ENCODE results near the gene PCGF2. TPM values are rescaled to one million over a fixed set of nuclear protein-coding genes. Genes with fewer than 3 reads are reported as not detected.
"Not testable (repeated sequence)": the region's sequence is repeated elsewhere in the genome, so short reads cannot be mapped to it uniquely, and the experiment has no call there.

The PCGF2 gene
- total RNA-seq, 1 experiment from 2014 or later, result 95.1 TPM

DNA sequence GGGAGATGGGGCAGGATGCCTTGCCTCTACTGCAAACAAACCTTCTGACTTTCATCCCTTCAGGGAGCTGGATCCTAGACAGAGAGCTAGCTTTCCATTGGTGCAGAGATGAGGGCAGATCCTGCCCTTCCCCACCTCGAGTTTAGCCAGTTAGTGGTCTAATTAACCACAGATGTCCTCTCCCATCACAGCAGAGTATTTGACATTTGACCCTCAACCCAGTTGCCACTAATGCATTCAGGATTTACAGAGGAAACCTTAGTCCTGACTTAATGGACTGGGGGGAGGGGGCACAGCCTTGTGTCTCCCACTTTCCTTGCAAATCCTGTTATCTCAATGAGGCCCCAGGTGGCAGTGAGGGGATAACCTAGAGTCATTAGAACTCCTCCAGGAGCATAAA, 41.0 kb upstream of the PCGF2 start:
- no peaks in the 10 kb centered on the region for H3K4me1 ChIP-seq
- no peak overlapping the region for H3K4me3 ChIP-seq (ENCODE audit: low read depth, low read length)
- POLR2A ChIA-PET, result no interaction called here
- no peak overlapping the region for H3K4me3 Mint-ChIP-seq (ENCODE audit: unreplicated experiment)
- CTCF ChIA-PET, result no interaction called here
- no TSS peak for BruUV-seq (replicated peaks)
- no peak for DNase-seq
- H3K4me1 Mint-ChIP-seq (ENCODE audit: low read depth, unreplicated experiment), result peaks cover 3% of the 10 kb centered on the region
- H3K9me3 ChIP-seq, result no peaks in the 10 kb centered on the region
- no peak overlapping the region for H3K27ac Mint-ChIP-seq (ENCODE audit: unreplicated experiment)
- no peaks in the 10 kb centered on the region for H3K9me3 Mint-ChIP-seq (ENCODE audit: unreplicated experiment)
- intact Hi-C loops (cut with micrococcal nuclease; ENCODE audit: unreplicated experiment), result no loop called here
- peaks cover 25% of the 10 kb centered on the region for H3K36me3 Mint-ChIP-seq (ENCODE audit: insufficient read depth, unreplicated experiment)
- no peaks in the 10 kb centered on the region for H3K27me3 Mint-ChIP-seq (ENCODE audit: insufficient read depth, unreplicated experiment)
- peaks cover 2% of the 10 kb centered on the region for H3K36me3 ChIP-seq (ENCODE audit: control insufficient read depth, insufficient read depth, low read length)
- no peaks in the 10 kb centered on the region; the same call in 1 of the 2 replicates for H3K27me3 ChIP-seq (replicated peaks; ENCODE audit: control insufficient read depth, insufficient read depth, low read length)
- TF ChIP-seq, protein P1, sequence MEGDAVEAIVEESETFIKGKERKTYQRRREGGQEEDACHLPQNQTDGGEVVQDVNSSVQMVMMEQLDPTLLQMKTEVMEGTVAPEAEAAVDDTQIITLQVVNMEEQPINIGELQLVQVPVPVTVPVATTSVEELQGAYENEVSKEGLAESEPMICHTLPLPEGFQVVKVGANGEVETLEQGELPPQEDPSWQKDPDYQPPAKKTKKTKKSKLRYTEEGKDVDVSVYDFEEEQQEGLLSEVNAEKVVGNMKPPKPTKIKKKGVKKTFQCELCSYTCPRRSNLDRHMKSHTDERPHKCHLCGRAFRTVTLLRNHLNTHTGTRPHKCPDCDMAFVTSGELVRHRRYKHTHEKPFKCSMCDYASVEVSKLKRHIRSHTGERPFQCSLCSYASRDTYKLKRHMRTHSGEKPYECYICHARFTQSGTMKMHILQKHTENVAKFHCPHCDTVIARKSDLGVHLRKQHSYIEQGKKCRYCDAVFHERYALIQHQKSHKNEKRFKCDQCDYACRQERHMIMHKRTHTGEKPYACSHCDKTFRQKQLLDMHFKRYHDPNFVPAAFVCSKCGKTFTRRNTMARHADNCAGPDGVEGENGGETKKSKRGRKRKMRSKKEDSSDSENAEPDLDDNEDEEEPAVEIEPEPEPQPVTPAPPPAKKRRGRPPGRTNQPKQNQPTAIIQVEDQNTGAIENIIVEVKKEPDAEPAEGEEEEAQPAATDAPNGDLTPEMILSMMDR (IDR thresholded peaks at IDR 0.05; ENCODE audit: insufficient read depth in 1 of 2, low read depth in 1 of 2, low read length in 1 of 2, severe bottlenecking in 1 of 2, unreplicated experiment in 1 of 2), result no peak

DNA sequence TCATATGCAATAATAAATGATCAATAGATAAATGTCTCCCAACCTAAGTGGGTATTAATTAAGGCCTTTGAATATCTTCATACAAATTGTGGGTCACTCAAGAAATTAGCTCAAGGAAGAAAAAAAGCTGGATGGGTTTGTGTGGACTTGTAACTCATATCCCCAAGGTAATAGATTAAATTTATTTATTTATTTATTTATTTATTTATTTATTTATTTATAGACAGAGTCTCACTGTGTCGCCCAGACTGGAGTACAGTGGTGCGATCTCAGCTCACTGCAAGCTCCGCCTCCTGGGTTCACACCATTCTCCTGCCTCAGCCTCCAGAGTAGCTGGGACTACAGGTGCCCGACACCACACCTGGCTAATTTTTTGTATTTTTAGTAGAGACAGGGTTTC, 39.9 kb upstream of the PCGF2 start:
- BruUV-seq (replicated peaks), result not testable (repeated sequence)

DNA sequence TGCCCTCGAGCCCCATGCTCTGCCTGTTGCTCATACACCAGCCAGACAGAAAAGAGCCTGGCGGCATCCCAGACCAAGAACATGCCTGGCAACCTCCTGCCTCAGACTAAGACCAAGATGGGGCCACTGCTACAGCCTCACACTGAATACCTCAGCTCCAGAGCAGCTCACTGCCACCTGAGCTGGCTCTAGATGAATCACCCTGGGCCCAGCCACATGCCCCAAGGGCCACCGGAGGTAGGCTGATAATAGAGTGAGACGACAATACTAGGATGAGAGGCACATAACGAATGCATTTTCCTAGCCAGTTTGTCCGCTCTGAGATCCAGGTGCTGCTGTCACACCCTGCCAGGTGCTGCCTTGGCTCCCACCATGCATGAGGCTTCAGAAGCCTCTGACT, 38.2 kb upstream of the PCGF2 start:
- ChIA-PET POLR2A (no interaction called here), CTCF (interaction anchor here (1.2 kb wide), 1 partner anchor 52 kb away, joined by 3 read pairs; no protein-coding TSS in a partner anchor)
- Mint-ChIP-seq H3K27ac (ENCODE audit: unreplicated experiment) (no peak overlapping the region), H3K36me3 (ENCODE audit: insufficient read depth, unreplicated experiment) (peaks cover 21% of the 10 kb centered on the region), H3K9me3 (ENCODE audit: unreplicated experiment) (no peaks in the 10 kb centered on the region), H3K4me3 (ENCODE audit: unreplicated experiment) (no peak overlapping the region), H3K27me3 (ENCODE audit: insufficient read depth, unreplicated experiment) (no peaks in the 10 kb centered on the region), H3K4me1 (ENCODE audit: low read depth, unreplicated experiment) (no peaks in the 10 kb centered on the region)
- TF ChIP-seq, protein P1 (IDR thresholded peaks at IDR 0.05; ENCODE audit: insufficient read depth in 1 of 2, low read depth in 1 of 2, low read length in 1 of 2, severe bottlenecking in 1 of 2, unreplicated experiment in 1 of 2), result no peak
- BruUV-seq (replicated peaks), result no TSS peak
- Histone ChIP-seq H3K4me3 (ENCODE audit: low read depth, low read length) (no peak overlapping the region), H3K36me3 (ENCODE audit: control insufficient read depth, insufficient read depth, low read length) (peaks cover 3% of the 10 kb centered on the region), H3K4me1 (no peaks in the 10 kb centered on the region), H3K9me3 (no peaks in the 10 kb centered on the region), H3K27me3 (replicated peaks; ENCODE audit: control insufficient read depth, insufficient read depth, low read length) (no peaks in the 10 kb centered on the region; the same call in 1 of the 2 replicates)
- intact Hi-C loops (cut with micrococcal nuclease; ENCODE audit: unreplicated experiment), result no loop called here
- DNase-seq, result no peak

More for the DNA sequence above, 39.9 kb upstream of the PCGF2 start:
- H3K4me3 Mint-ChIP-seq (ENCODE audit: unreplicated experiment); H3K27ac Mint-ChIP-seq (ENCODE audit: unreplicated experiment); H3K9me3 Mint-ChIP-seq (ENCODE audit: unreplicated experiment); H3K36me3 ChIP-seq (ENCODE audit: control insufficient read depth, insufficient read depth, low read length); H3K27me3 ChIP-seq (replicated peaks; ENCODE audit: control insufficient read depth, insufficient read depth, low read length); H3K9me3 ChIP-seq; DNase-seq; CTCF ChIA-PET; H3K4me1 ChIP-seq; intact Hi-C loops (cut with micrococcal nuclease; ENCODE audit: unreplicated experiment); POLR2A ChIA-PET; H3K27me3 Mint-ChIP-seq (ENCODE audit: insufficient read depth, unreplicated experiment); H3K4me1 Mint-ChIP-seq (ENCODE audit: low read depth, unreplicated experiment); H3K4me3 ChIP-seq (ENCODE audit: low read depth, low read length): not testable (repeated sequence)
- peaks cover 27% of the 10 kb centered on the region for H3K36me3 Mint-ChIP-seq (ENCODE audit: insufficient read depth, unreplicated experiment)

DNA sequence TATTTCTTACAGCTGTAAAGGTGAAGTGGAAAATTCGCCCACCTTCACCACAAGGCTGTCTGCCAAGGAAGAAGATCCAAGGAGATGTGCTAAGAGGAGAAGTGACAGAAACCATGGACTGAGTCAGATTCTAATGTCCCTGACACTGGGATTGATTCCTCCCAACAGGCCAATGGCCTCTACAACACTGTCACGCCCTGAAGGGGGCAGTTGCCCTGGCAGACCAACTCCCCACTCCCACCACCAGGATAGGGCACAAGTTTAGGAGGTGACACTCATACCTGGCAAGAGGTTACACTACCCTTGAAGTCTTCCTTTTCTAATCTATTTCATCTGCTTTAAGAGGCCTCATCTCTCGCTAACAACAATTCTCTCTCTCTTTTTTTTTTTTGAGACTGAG, 35.1 kb upstream of the PCGF2 start:
- H3K4me1 ChIP-seq, result no peaks in the 10 kb centered on the region
- POLR2A ChIA-PET, result no interaction called here
- peaks cover 6% of the 10 kb centered on the region for H3K36me3 ChIP-seq (ENCODE audit: control insufficient read depth, insufficient read depth, low read length)
- no peaks in the 10 kb centered on the region; the same call in 1 of the 2 replicates for H3K27me3 ChIP-seq (replicated peaks; ENCODE audit: control insufficient read depth, insufficient read depth, low read length)
- TF ChIP-seq, protein P1 (IDR thresholded peaks at IDR 0.05; ENCODE audit: insufficient read depth in 1 of 2, low read depth in 1 of 2, low read length in 1 of 2, severe bottlenecking in 1 of 2, unreplicated experiment in 1 of 2), result no peak
- H3K4me3 ChIP-seq (ENCODE audit: low read depth, low read length), result no peak overlapping the region
- Mint-ChIP-seq H3K36me3 (ENCODE audit: insufficient read depth, unreplicated experiment) (peaks cover 31% of the 10 kb centered on the region), H3K4me1 (ENCODE audit: low read depth, unreplicated experiment) (no peaks in the 10 kb centered on the region), H3K9me3 (ENCODE audit: unreplicated experiment) (no peaks in the 10 kb centered on the region), H3K27me3 (ENCODE audit: insufficient read depth, unreplicated experiment) (no peaks in the 10 kb centered on the region), H3K4me3 (ENCODE audit: unreplicated experiment) (no peak overlapping the region), H3K27ac (ENCODE audit: unreplicated experiment) (no peak overlapping the region)
- no TSS peak for BruUV-seq (replicated peaks)
- intact Hi-C loops (cut with micrococcal nuclease; ENCODE audit: unreplicated experiment), result no loop called here
- DNase-seq, result no peak
- H3K9me3 ChIP-seq, result no peaks in the 10 kb centered on the region
- CTCF ChIA-PET, result no interaction called here
